Measurements from ENCODE around the gene CLDN6. TPM values are rescaled to one million over a fixed set of nuclear protein-coding genes. Genes with fewer than 3 reads are reported as not detected.

The CLDN6 gene
- total RNA-seq, 1 donor, result not detected

GRCh38 chr16:3004781-3005284 is 13.2 kb downstream of the CLDN6 start:
- no peak for DNase-seq (ENCODE audit: low read depth)
- TF ChIP-seq, protein P1, sequence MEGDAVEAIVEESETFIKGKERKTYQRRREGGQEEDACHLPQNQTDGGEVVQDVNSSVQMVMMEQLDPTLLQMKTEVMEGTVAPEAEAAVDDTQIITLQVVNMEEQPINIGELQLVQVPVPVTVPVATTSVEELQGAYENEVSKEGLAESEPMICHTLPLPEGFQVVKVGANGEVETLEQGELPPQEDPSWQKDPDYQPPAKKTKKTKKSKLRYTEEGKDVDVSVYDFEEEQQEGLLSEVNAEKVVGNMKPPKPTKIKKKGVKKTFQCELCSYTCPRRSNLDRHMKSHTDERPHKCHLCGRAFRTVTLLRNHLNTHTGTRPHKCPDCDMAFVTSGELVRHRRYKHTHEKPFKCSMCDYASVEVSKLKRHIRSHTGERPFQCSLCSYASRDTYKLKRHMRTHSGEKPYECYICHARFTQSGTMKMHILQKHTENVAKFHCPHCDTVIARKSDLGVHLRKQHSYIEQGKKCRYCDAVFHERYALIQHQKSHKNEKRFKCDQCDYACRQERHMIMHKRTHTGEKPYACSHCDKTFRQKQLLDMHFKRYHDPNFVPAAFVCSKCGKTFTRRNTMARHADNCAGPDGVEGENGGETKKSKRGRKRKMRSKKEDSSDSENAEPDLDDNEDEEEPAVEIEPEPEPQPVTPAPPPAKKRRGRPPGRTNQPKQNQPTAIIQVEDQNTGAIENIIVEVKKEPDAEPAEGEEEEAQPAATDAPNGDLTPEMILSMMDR (IDR thresholded peaks at IDR 0.05; ENCODE audit: insufficient read depth, low read depth, low read length), result no peak
- peak overlapping the region; percentile 41 for H3K4me3 ChIP-seq (ENCODE audit: low read depth, low read length)

DNA sequence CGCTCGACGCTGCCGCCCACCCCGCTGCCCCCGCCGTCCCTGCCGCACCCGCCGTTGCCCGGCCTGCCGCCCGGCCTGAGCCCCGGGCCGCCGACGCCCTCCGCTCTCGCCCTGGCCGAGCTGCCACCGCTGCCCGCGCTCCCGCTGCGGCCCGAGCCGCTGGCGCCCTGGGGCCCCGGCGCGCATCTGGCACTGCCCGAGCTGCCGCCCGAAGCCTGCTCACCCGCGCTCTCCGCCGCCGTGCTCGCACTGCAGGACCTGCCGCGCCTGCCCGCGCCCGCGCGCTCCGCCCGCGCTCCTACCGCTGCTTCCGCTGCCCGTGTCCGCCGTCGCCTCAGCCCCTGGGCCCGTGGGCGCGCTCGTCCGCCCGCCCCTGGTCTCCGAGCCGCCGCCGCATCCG is 13.7 kb downstream of the CLDN6 start:
- TF ChIP-seq, protein P1 (IDR thresholded peaks at IDR 0.05; ENCODE audit: insufficient read depth, low read depth, low read length), result no peak
- DNase-seq (ENCODE audit: low read depth), result no peak

GRCh38 chr16:3003582-3004270 is 14.3 kb downstream of the CLDN6 start:
- peak overlapping the region; percentile 9 for H3K4me3 ChIP-seq (ENCODE audit: low read depth, low read length)
- TF ChIP-seq, protein P1 (IDR thresholded peaks at IDR 0.05; ENCODE audit: insufficient read depth, low read depth, low read length), result peak; percentile 45

More for the DNA sequence above, 13.7 kb downstream of the CLDN6 start:
- peak overlapping the region; percentile 12 for H3K4me3 ChIP-seq (ENCODE audit: low read depth, low read length)

DNA sequence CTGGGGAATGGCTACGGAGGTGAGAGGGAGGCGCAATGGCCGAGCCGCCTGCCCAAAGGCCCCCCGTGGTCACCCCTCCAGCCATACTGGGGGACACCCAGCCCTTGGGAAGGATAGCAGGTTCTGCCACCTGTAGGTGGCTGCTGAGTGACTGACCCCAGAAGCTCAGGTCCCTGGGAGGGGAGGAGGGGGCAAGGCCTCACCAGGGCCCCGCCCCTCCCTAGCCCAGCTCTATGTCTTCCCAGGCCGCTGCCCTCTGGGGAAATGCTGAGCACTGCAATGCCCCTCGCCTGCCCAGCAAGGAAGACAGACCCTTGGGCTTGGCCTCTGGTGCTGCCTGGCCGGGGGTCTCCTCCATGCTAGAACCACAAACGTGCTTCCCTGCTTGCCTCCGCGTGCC is 16.7 kb downstream of the CLDN6 start:
- no peak overlapping the region for H3K4me3 ChIP-seq (ENCODE audit: low read depth, low read length)
- TF ChIP-seq, protein P1 (IDR thresholded peaks at IDR 0.05; ENCODE audit: insufficient read depth, low read depth, low read length), result no peak
- no peak for DNase-seq (ENCODE audit: low read depth)

More at GRCh38 chr16:3003582-3004270, 14.3 kb downstream of the CLDN6 start:
- DNase-seq (ENCODE audit: low read depth), result peak; percentile 99

GRCh38 chr16:3000540-3000939 is 17.4 kb downstream of the CLDN6 start:
- TF ChIP-seq, protein P1 (IDR thresholded peaks at IDR 0.05; ENCODE audit: insufficient read depth, low read depth, low read length), result no peak
- no peak for DNase-seq (ENCODE audit: low read depth)
- H3K4me3 ChIP-seq (ENCODE audit: low read depth, low read length), result no peak overlapping the region

- TF ChIP-seq, protein P1 (IDR thresholded peaks at IDR 0.05; ENCODE audit: insufficient read depth, low read depth, low read length), result no peak
- H3K4me3 ChIP-seq (ENCODE audit: low read depth, low read length), result no peak overlapping the region
- no peak for DNase-seq (ENCODE audit: low read depth)
Observed at GRCh38 chr16:2999929-3000328, 18.1 kb downstream of the CLDN6 start.

Measured in fibroblast of villous mesenchyme (primary cell).